IPS-11a (cell line): ENCODE data around the gene PSMD4.

Experiments used
- H3K4me3 ChIP-seq: one replicate; pipeline ENCODE4 v1.5.1; 2013; ENCODE audit warnings: low read depth, low read length, control low read depth

PSMD4 gene

GRCh38 chr1:151293093-151293492, 38.6 kb downstream of the PSMD4 start:
- H3K4me3 ChIP-seq: no peak overlapping the region

GRCh38 chr1:151294742-151295462, 40.4 kb downstream of the PSMD4 start:
- H3K4me3 ChIP-seq: no peak overlapping the region

- no peak overlapping the region for H3K4me3 ChIP-seq
These were observed 55.3 kb downstream of the PSMD4 start for GRCh38 chr1:151309811-151310323.

GRCh38 chr1:151311011-151311410, 56.5 kb downstream of the PSMD4 start:
- H3K4me3 ChIP-seq: no peak overlapping the region

DNA sequence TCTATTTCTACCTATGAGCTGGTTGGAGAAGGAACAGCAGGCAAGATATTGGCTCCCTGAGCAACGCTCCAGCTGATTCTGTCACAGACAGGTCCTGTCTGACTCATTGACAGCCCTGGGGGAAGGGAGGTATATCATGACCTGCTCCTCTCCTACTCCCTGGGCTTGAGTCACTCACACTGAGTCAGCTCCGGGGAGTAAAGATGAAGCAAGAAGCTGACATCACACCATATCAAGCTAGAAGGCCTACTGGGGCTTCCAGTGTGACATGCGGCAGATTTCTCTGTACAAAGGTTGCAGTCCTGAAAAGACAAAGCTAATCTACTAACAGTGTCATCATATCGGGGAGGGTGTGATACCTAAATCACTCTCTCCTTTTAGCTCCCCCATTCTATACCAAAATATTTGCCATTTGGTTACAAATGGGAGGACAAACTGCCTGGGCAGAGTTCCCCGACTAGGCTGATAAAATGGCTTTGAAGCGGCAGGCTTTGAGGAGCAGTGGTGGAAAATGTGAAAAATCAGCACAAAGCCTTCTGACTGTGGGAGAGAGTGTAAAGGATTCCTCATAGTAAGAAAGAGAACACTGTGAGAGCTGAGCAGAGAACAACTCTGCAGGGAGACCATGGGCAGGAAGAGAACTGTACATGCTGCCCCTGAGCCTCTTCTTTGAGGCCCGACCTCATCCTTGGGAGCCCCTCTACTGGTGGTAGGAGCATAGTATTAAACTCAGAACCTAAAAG, 57.2 kb downstream of the PSMD4 start:
- H3K4me3 ChIP-seq: no peak overlapping the region

DNA sequence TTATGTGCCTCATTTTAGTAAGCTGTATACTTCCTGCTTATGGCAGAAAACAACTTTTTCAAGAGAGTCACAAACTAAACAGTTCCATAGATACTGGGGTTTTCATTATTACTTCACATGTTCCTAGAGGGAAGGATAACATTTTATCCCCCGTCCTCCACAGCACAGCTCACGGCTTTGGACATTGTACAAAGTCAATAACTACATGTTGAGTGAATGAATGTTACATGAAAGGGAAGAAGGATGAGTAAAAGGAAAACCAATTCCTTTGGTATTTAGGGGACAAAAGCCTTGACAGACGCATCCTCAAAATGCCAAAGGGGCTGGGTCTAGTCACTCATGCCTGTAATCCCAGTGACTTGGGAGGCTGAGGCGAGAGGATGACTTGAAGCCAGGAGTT, 57.9 kb downstream of the PSMD4 start:
- no peak overlapping the region for H3K4me3 ChIP-seq

GRCh38 chr1:151312826-151313225, 58.3 kb downstream of the PSMD4 start:
- no peak overlapping the region for H3K4me3 ChIP-seq

DNA sequence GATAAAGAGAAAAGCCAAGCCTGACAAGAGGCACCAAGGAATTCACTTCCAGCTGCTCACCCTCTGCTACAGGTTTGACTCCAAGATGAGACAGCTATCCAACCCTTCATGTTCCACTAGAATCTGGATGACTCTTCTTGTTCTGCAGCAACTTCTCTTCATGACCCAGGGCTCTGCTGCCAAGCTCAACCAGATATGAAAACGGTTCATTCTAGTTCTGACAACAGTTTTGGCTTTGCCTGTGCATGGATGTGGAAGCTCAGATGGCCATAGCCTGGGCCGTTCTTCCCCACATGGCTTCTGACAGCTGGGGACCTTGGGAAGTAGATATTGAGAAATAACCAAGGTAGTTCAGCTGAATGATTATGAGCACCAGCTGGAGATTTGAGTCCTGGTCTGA, 59.0 kb downstream of the PSMD4 start:
- H3K4me3 ChIP-seq: no peak overlapping the region

- H3K4me3 ChIP-seq: no peak overlapping the region
These were observed 59.8 kb downstream of the PSMD4 start for GRCh38 chr1:151314137-151314875.

DNA sequence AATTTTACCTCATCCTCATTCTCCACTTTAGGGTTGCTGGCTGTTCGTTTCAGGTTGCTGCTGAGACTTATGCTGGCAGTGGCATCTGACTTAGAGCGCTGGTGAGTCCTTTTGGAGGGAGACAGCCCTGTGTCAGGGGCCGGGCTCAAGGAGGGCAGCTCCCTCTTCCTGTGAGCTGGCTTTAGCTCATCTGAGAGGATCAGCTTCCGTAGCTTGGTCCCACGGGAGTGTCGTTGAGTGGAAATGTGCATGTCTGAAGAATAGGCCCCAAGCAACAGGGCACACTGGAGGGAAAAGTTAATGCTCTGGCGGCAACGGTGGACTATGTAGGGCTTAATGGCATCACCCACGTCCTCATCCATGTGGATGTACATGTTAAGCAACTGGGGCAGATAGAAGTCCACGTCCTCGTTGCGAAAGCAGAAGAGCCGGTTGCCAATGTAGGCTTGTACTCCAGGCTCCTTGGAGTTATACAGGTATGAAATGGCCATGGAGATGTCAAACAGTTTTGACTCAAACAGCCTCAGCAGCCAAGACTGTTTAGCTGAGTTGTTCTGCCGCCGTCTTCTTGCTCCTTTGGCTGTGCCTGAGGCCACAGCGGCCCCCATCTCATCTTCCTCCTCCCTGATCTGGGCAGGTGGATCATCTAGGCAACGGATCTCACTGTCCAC, 61.2 kb downstream of the PSMD4 start:
- H3K4me3 ChIP-seq: no peak overlapping the region
